Posterior cingulate gyrus (tissue), 11 donors: ENCODE results near the gene WNT2.
"Not testable (repeated sequence)": the region's sequence is repeated elsewhere in the genome, so short reads cannot be mapped to it uniquely, and the experiment has no call there.

Experiments used
- DNase-seq, 10 donors: peaks; one replicate each; pipeline versions ENCODE4 v3.0.0 to v3.0.0-alpha.2; 2020 to 2021; ENCODE audit warnings: mixed read lengths in 3 of 10
- intact Hi-C: fragments of 100-400 bp; cut with DNase I; formaldehyde crosslinking; loops from one replicate; pipeline ENCODE4 v1.15.1; 2023

The WNT2 gene

GRCh38 chr7:117312593-117313580, 10.0 kb downstream of the WNT2 start:
- no peak for DNase-seq
- intact Hi-C loops, result loop anchor here (2.0 to 5.0 kb wide), 2 partner anchors 62 to 74 kb away; no protein-coding TSS in a partner anchor

GRCh38 chr7:117308891-117309290, 14.0 kb downstream of the WNT2 start:
- intact Hi-C loops, result no loop called here
- DNase-seq, result no peak

- intact Hi-C loops, result no loop called here
- DNase-seq, result no peak
These were observed 20.5 kb downstream of the WNT2 start for GRCh38 chr7:117302396-117302795.

GRCh38 chr7:117300506-117300905, 22.4 kb downstream of the WNT2 start:
- DNase-seq, intact Hi-C loops: not testable (repeated sequence)

- DNase-seq, result no peak
- intact Hi-C loops, result no loop called here
These were observed 25.3 kb downstream of the WNT2 start for GRCh38 chr7:117297606-117298005.

- intact Hi-C loops, result no loop called here
- no peak for DNase-seq
These were observed 26.8 kb downstream of the WNT2 start for GRCh38 chr7:117296066-117296465.

GRCh38 chr7:117285826-117286225, 37.0 kb downstream of the WNT2 start:
- intact Hi-C loops, result no loop called here
- DNase-seq, result no peak

- intact Hi-C loops, result no loop called here
- no peak for DNase-seq
These were observed 38.2 kb downstream of the WNT2 start for GRCh38 chr7:117284692-117285091.

GRCh38 chr7:117283779-117284178, 39.1 kb downstream of the WNT2 start:
- peak in 1 of 10 donors; percentile 70 for DNase-seq
- intact Hi-C loops, result no loop called here

GRCh38 chr7:117283371-117283770, 39.5 kb downstream of the WNT2 start:
- intact Hi-C loops, result no loop called here
- DNase-seq, result no peak

- intact Hi-C loops, result no loop called here
- no peak for DNase-seq
These were observed 40.5 kb downstream of the WNT2 start for GRCh38 chr7:117282239-117282812.

GRCh38 chr7:117281562-117281961, 41.3 kb downstream of the WNT2 start:
- DNase-seq, result no peak
- intact Hi-C loops, result no loop called here

- peak in 1 of 10 donors; percentile 79 for DNase-seq
- intact Hi-C loops, result no loop called here
These were observed 42.8 kb downstream of the WNT2 start for GRCh38 chr7:117279931-117280557.

- intact Hi-C loops, result no loop called here
- DNase-seq, result no peak
These were observed 43.7 kb downstream of the WNT2 start for GRCh38 chr7:117279203-117279602.

GRCh38 chr7:117278040-117278439, 44.8 kb downstream of the WNT2 start:
- DNase-seq, result peak in 2 of 10 donors; percentile 69 to 72
- intact Hi-C loops, result no loop called here

GRCh38 chr7:117277576-117277975, 45.3 kb downstream of the WNT2 start:
- DNase-seq, result no peak
- intact Hi-C loops, result no loop called here

- no peak for DNase-seq
- intact Hi-C loops, result no loop called here
These were observed 47.9 kb downstream of the WNT2 start for GRCh38 chr7:117274951-117275350.

GRCh38 chr7:117273814-117274225, 49.0 kb downstream of the WNT2 start:
- intact Hi-C loops, result no loop called here
- no peak for DNase-seq

GRCh38 chr7:117273325-117273724, 49.5 kb downstream of the WNT2 start:
- intact Hi-C loops, result no loop called here
- DNase-seq, result no peak

GRCh38 chr7:117272017-117272759, 50.7 kb downstream of the WNT2 start:
- intact Hi-C loops, result no loop called here
- DNase-seq, result no peak

GRCh38 chr7:117271566-117271965, 51.3 kb downstream of the WNT2 start:
- intact Hi-C loops, result no loop called here
- DNase-seq, result no peak
